Thoracic aorta (tissue), 2 donors: ENCODE results near the gene SECISBP2. TPM values are rescaled to one million over a fixed set of nuclear protein-coding genes. Genes with fewer than 3 reads are reported as not detected.

ENCODE experiments used
- ATAC-seq: fragments of 150-250 bp; one replicate; pipeline ENCODE4 v1.8.0; 2017; ENCODE audit warnings: low read depth; ENCODE audit not compliant: insufficient number of reproducible peaks, low FRiP score
- DNase-seq: peaks from one replicate; pipeline ENCODE4 v3.0.0-alpha.2; 2020; ENCODE audit warnings: low spot score
- H3K27ac ChIP-seq, 2 donors: fragments of 200-600 bp; sonication (generic); 1 replicate in 1 of 2; 2 replicates in 1 of 2; pipeline ENCODE4 v1.5.1; 2016; ENCODE audit warnings: mild to moderate bottlenecking in 2 of 2, moderate library complexity in 2 of 2
- H3K27me3 ChIP-seq: fragments of 200-600 bp; sonication (generic); replicated peaks from 2 replicates; pipeline ENCODE4 v1.6.0; 2016; ENCODE audit warnings: mild to moderate bottlenecking; ENCODE audit not compliant: insufficient read depth
- H3K36me3 ChIP-seq: fragments of 200-600 bp; sonication (generic); one replicate; pipeline ENCODE4 v1.5.1; 2016
- H3K4me1 ChIP-seq, 2 donors: fragments of 200-600 bp; sonication (generic); 1 replicate in 1 of 2; 2 replicates in 1 of 2; pipeline versions ENCODE4 v1.5.1 to v1.6.0; 2016; ENCODE audit warnings: low read depth in 2 of 2, mild to moderate bottlenecking in 1 of 2; ENCODE audit not compliant: control insufficient read depth in 1 of 2
- H3K4me3 ChIP-seq: fragments of 200-600 bp; sonication (generic); 2 replicates; pipeline ENCODE4 v1.5.1; 2016; ENCODE audit warnings: mild to moderate bottlenecking
- H3K9me3 ChIP-seq: fragments of 200-600 bp; sonication (generic); 2 replicates; pipeline ENCODE4 v1.5.1; 2016
- CTCF ChIP-seq: fragments of 200-600 bp; sonication (generic); IDR thresholded peaks from one replicate; pipeline ENCODE4 v1.5.1; 2019; ENCODE audit warnings: antibody characterized with exemption
- total RNA-seq, 2 donors: library from RNA; depleted of rRNA; stranded (reverse); fragments of >200 nt; gene quantifications; one replicate each; pipeline versions ENCODE4 v1.1.0 to v1.2.3, GENCODE V29; 2016

The SECISBP2 gene
- total RNA-seq, 2 donors from 2014 or later = 37.2 to 91.5 TPM

- no peak for ATAC-seq
- H3K4me3 ChIP-seq = no peak overlapping the region
These were observed 1.0 kb upstream of the SECISBP2 start for GRCh38 chr9:89317282-89317681.

GRCh38 chr9:89319015-89319905, 960 bp downstream of the SECISBP2 start:
- H3K27me3 ChIP-seq = no peaks in the 10 kb centered on the region
- peak overlapping the region; percentile 85 for H3K4me3 ChIP-seq
- H3K4me1 ChIP-seq = peaks cover 16 to 48% of the 10 kb centered on the region in 2 donors
- DNase-seq = no peak
- H3K27ac ChIP-seq = peak overlapping the region; percentile 98 to 99
- H3K36me3 ChIP-seq = no peaks in the 10 kb centered on the region
- no peaks in the 10 kb centered on the region for H3K9me3 ChIP-seq
- ATAC-seq = peak; percentile 13
- no peak for TF ChIP-seq CTCF

More at GRCh38 chr9:89317282-89317681, 1.0 kb upstream of the SECISBP2 start:
- no peak for DNase-seq
- H3K36me3 ChIP-seq = no peaks in the 10 kb centered on the region
- TF ChIP-seq CTCF = no peak
- H3K4me1 ChIP-seq = peaks cover 16 to 37% of the 10 kb centered on the region in 2 donors
- H3K9me3 ChIP-seq = no peaks in the 10 kb centered on the region
- H3K27me3 ChIP-seq = no peaks in the 10 kb centered on the region
- H3K27ac ChIP-seq = peak overlapping the region in 1 of 2 donors; percentile 99

DNA sequence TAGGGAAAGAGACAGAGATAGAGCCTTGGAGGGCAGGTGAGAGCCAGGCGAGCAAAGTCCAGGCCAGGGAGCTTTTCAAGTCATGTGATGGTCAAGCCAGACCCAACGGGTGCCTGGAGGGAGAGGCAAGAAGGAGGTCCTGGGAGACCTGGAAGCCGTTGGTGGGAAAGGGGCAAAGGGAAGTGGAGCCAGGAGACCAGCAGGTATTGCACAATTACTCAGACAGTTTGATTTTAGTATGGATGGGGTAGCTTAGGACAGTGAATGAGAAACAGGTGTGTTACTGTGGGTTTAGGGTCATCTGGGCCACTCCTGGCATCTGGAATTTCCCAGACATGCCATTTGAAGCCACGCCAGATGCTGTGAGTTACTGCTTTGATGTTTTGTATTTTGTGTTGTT, 5.1 kb downstream of the SECISBP2 start:
- TF ChIP-seq CTCF = no peak
- peaks cover 12 to 38% of the 10 kb centered on the region in 2 donors for H3K4me1 ChIP-seq

DNA sequence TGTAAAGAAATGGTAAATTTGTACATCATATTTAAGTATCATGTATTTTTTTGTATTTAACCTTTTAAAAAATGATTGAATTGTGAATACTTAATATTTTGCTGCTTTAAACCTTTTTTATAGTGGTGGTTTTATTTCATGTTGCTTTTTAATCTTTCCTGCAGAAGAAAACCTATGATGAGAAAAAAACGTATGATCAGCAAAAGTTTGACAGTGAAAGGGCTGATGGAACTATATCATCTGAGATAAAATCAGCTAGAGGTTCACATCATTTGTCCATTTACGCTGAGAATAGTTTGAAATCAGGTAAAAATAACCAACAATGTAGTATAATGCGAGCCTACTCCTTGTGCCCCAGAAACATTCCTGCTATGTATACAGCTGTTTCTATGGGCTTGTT, 7.4 kb downstream of the SECISBP2 start:
- no peak for ATAC-seq
- Histone ChIP-seq H3K9me3 (no peaks in the 10 kb centered on the region), H3K27ac (no peak overlapping the region), H3K4me3 (no peak overlapping the region), H3K36me3 (peaks cover 28% of the 10 kb centered on the region), H3K27me3 (no peaks in the 10 kb centered on the region), H3K4me1 (peaks cover 0 to 21% of the 10 kb centered on the region in 2 donors)
- DNase-seq = no peak
- TF ChIP-seq CTCF = no peak

More for the DNA sequence above, 5.1 kb downstream of the SECISBP2 start:
- Histone ChIP-seq H3K36me3 (peaks cover 7% of the 10 kb centered on the region), H3K4me3 (no peak overlapping the region), H3K27ac (no peak overlapping the region), H3K27me3 (no peaks in the 10 kb centered on the region), H3K9me3 (no peaks in the 10 kb centered on the region)
- ATAC-seq = no peak
- no peak for DNase-seq

- peaks cover 31% of the 10 kb centered on the region for H3K36me3 ChIP-seq
- peaks cover 0 to 6% of the 10 kb centered on the region in 2 donors for H3K4me1 ChIP-seq
- DNase-seq = no peak
- ATAC-seq = no peak
- no peak overlapping the region for H3K27ac ChIP-seq
- TF ChIP-seq CTCF = no peak
- no peaks in the 10 kb centered on the region for H3K27me3 ChIP-seq
- H3K9me3 ChIP-seq = no peaks in the 10 kb centered on the region
- no peak overlapping the region for H3K4me3 ChIP-seq
These were observed 9.8 kb downstream of the SECISBP2 start for GRCh38 chr9:89328064-89328463.
